Measurements from ENCODE around the gene CHST9.

DNA sequence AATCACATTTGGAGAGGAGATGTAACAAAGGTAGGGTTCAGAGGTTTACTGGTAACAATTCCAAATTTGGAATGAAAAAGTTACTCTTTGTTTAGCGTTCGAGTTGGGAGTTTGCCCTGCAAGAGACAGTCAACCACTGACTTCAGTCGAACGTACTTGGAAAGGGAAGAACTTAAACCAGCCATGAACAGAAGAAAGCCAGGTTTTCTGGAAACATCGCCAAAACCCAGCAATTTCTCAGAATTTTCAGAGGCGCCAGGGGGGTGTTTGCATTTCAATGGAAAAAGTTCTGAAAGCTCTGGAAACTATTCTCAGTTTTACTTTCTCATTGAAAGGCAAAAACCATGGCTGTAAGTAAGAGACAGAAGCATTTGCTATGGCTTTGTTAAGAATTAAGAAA lies 291.1 kb downstream of the CHST9 start:
- TF ChIP-seq, protein P1, sequence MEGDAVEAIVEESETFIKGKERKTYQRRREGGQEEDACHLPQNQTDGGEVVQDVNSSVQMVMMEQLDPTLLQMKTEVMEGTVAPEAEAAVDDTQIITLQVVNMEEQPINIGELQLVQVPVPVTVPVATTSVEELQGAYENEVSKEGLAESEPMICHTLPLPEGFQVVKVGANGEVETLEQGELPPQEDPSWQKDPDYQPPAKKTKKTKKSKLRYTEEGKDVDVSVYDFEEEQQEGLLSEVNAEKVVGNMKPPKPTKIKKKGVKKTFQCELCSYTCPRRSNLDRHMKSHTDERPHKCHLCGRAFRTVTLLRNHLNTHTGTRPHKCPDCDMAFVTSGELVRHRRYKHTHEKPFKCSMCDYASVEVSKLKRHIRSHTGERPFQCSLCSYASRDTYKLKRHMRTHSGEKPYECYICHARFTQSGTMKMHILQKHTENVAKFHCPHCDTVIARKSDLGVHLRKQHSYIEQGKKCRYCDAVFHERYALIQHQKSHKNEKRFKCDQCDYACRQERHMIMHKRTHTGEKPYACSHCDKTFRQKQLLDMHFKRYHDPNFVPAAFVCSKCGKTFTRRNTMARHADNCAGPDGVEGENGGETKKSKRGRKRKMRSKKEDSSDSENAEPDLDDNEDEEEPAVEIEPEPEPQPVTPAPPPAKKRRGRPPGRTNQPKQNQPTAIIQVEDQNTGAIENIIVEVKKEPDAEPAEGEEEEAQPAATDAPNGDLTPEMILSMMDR (IDR thresholded peaks at IDR 0.05; ENCODE audit: low read length), result no peak
- no peak for TF ChIP-seq EZH2 (IDR thresholded peaks at IDR 0.05; ENCODE audit: borderline replicate concordance, low read length)

All from OCI-LY1 (cell line).